Heart left ventricle (tissue), 16 donors: ENCODE measurements around the gene CCDC88B. TPM values are rescaled to one million over a fixed set of nuclear protein-coding genes. Genes with fewer than 3 reads are reported as not detected.
A peak's percentile ranks its signal among the peaks of the same experiment; 100 is the strongest.

Experiments
- ATAC-seq, 4 donors: fragments of 200-7000 bp; cut with Tn5 transposase; one replicate each; pipeline ENCODE4 v1.9.1; 2020 to 2022; ENCODE audit warnings: moderate library complexity in 4 of 4, mild to moderate bottlenecking in 3 of 4, moderate number of reproducible peaks in 1 of 4
- DNase-seq, 5 donors: peaks; one replicate each; pipeline ENCODE4 v3.0.0-alpha.2; 2020
- H3K27ac ChIP-seq, 12 donors: fragments of 200-600 bp; sonication (generic) in 4 of 12; one replicate each; pipeline versions ENCODE4 v1.5.0 to v1.8.0; 2016 to 2022; ENCODE audit warnings: mild to moderate bottlenecking in 2 of 12
- H3K27me3 ChIP-seq, 9 donors: fragments of 200-600 bp; sonication (generic) in 2 of 9; one replicate each; pipeline versions ENCODE4 v1.5.1 to v1.8.0; 2016 to 2022; ENCODE audit warnings: mild to moderate bottlenecking in 3 of 9
- H3K36me3 ChIP-seq, 9 donors: fragments of 200-600 bp; sonication (generic) in 2 of 9; one replicate each; pipeline versions ENCODE4 v1.5.0 to v1.8.0; 2018 to 2022; ENCODE audit warnings: mild to moderate bottlenecking in 2 of 9
- H3K4me1 ChIP-seq, 12 donors: fragments of 200-600 bp; sonication (generic) in 4 of 12; one replicate each; pipeline versions ENCODE4 v1.5.0 to v1.8.0; 2016 to 2022; ENCODE audit warnings: mild to moderate bottlenecking in 3 of 12
- H3K4me3 ChIP-seq, 12 donors: fragments of 200-600 bp; sonication (generic) in 4 of 12; one replicate each; pipeline versions ENCODE4 v1.5.0 to v1.8.0; 2017 to 2022; ENCODE audit warnings: mild to moderate bottlenecking in 9 of 12, moderate library complexity in 4 of 12
- H3K9me3 ChIP-seq, 12 donors: fragments of 200-600 bp; sonication (generic) in 4 of 12; one replicate each; pipeline versions ENCODE4 v1.5.0 to v1.8.0; 2016 to 2022; ENCODE audit warnings: mild to moderate bottlenecking in 1 of 12
- CTCF ChIP-seq, 12 donors: fragments of 200-600 bp; sonication (generic) in 4 of 12; IDR thresholded peaks; one replicate each; pipeline versions ENCODE4 v1.5.0 to v1.8.0; 2018 to 2022; ENCODE audit warnings: antibody characterized with exemption in 12 of 12, mild to moderate bottlenecking in 5 of 12
- POLR2A ChIP-seq, 2 donors: fragments of 450-650 bp; IDR thresholded peaks; one replicate each; pipeline ENCODE4 v1.6.1; 2017; ENCODE audit warnings: antibody characterized with exemption in 2 of 2, mild to moderate bottlenecking in 2 of 2, moderate library complexity in 2 of 2
- WGBS, 4 donors: extraction: QIAGEN DNeasy Blood & Tissue Kit in 2 of 4; methylation state at CpG; one replicate each; pipeline versions ENCODE4 v1.1.5 to v1.1.7; 2013 to 2018; 5-methylcytosine and 5-hydroxymethylcytosine counted together
- intact Hi-C, 10 donors: fragments of 100-400 bp; cut with DNase I; formaldehyde crosslinking; loops; one replicate each; pipeline versions ENCODE4 v1.11.1 to v1.14.2; 2022
- polyA plus RNA-seq, 2 donors: library from polyadenylated mRNA; stranded (reverse); fragments of 200-250 nt; gene quantifications; one replicate each; pipeline ENCODE4 v1.2.3, GENCODE V29; 2013
- total RNA-seq, 9 donors: library from RNA; depleted of rRNA in 2 of 9; stranded (reverse); fragments of >200 nt in 2 of 9; fragmentation: NEBNext Ultra II Directional in 3 of 9; extraction: Animal tissue kit (Norgen Biotek cat#: 25700) in 3 of 9; gene quantifications; one replicate each; pipeline versions ENCODE4 v1.1.0 to v1.2.4, GENCODE V29; 2016 to 2023
- donor health status: ischemic (EF 13 %, LVEDD 7.1; RV severe dilation, severe dysfunction).
- donor health status: healthy with polysubstance abuse.
- donor health status: DM: no; HTN: yes; CAD: no.
- donor health status: DM: no; HTN: no; CAD: no.
- donor health status: ischemic (EF 25% LVEDD 6.9; RV normal size, moderate dysfunction).
- donor health status: ischemic (EF 25% LVEDD 5.7; RV mildly dilated, moderate dysfunction).
- donor health status: healthy.
- donor health status: DM: yes; HTN: yes; CAD: no.
- donor health status: ischemic (EF 35%, LVEDD 5.7; RV mildly dilated, moderate dysfunction).
- donor health status: nonischemic (EF 11% LVEDD 7.7; RV severe dilation, severe dysfunction).
- donor health status: DM: yes; HTN: yes; CAD: no.
- donor health status: PGD.
- donor health status: ischemic (EF 29% LVEDD 5.4; RV normal size, mild dysfunction).
- donor health status: nonischemic (EF 23%, LVEDD 6.1; RV moderate dilation, normal function).

Gene CCDC88B
- total and polyA plus RNA-seq, 11 donors, result 4.1 to 24.0 (median 8.1) TPM

DNA sequence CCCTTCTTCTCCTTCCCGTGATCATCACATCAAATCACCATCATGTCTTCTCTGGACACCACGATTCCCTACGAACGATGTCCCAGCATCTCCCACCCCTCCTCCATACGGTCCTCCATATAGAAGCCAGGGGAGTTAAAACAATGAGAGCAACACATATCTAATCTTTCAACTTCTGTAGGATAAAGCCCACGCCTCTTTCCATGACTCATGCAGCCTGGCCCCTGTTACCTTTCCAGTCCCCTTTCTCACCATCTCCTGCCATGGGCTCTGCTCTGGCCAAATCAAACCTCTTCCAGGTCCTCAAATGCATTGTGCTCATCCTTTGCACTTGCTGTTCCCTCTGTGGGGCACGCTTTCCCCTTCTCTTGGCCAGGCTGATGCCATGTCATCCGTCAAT, 42.6 kb downstream of the CCDC88B start:
- H3K27ac ChIP-seq, result no peak overlapping the region
- H3K27me3 ChIP-seq, result no peaks in the 10 kb centered on the region
- H3K9me3 ChIP-seq, result no peaks in the 10 kb centered on the region
- 57 to 73% (median 69%) methylated on average over 8 of the region's 8 CpGs for WGBS, 4 donors
- ATAC-seq, result no peak
- peaks cover 0 to 32% (median 12%) of the 10 kb centered on the region in 12 donors for H3K4me1 ChIP-seq
- no peak for DNase-seq
- no peak for TF ChIP-seq CTCF (IDR thresholded peaks at IDR 0.05)
- TF ChIP-seq POLR2A (IDR thresholded peaks at IDR 0.05), result no peak
- no peaks in the 10 kb centered on the region for H3K36me3 ChIP-seq
- no peak overlapping the region for H3K4me3 ChIP-seq
- intact Hi-C loops, result no loop called here

DNA sequence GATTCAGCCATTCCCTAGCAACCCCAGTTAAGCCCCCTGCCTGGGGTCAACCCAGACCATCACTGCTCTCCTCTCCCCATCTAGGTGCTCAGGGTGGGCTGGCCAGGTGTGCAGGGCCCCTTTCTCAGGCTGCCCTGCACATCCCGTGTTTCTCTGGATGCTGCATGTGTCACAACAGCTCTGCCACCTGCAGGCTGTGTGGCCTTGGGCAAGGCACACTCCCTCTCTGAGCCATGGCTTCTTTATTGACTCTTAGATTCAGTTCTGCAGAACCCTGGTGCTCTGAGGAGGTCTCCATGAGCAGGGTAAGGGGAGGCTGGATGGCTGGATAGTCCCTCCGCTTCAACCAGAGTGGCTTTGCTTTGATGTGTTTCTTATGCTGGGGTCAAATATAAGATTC, 43.6 kb downstream of the CCDC88B start:
- Histone ChIP-seq H3K4me1 (peaks cover 0 to 27% (median 8%) of the 10 kb centered on the region in 12 donors), H3K4me3 (no peak overlapping the region), H3K27ac (no peak overlapping the region), H3K9me3 (no peaks in the 10 kb centered on the region), H3K36me3 (no peaks in the 10 kb centered on the region), H3K27me3 (no peaks in the 10 kb centered on the region)
- DNase-seq (no peak), ATAC-seq (no peak)
- intact Hi-C loops, result no loop called here
- TF ChIP-seq POLR2A (IDR thresholded peaks at IDR 0.05) (no peak), CTCF (IDR thresholded peaks at IDR 0.05) (no peak)
- WGBS, 4 donors, result 47 to 100% (median 70%) methylated on average over 1 to 2 of the region's 2 CpGs

DNA sequence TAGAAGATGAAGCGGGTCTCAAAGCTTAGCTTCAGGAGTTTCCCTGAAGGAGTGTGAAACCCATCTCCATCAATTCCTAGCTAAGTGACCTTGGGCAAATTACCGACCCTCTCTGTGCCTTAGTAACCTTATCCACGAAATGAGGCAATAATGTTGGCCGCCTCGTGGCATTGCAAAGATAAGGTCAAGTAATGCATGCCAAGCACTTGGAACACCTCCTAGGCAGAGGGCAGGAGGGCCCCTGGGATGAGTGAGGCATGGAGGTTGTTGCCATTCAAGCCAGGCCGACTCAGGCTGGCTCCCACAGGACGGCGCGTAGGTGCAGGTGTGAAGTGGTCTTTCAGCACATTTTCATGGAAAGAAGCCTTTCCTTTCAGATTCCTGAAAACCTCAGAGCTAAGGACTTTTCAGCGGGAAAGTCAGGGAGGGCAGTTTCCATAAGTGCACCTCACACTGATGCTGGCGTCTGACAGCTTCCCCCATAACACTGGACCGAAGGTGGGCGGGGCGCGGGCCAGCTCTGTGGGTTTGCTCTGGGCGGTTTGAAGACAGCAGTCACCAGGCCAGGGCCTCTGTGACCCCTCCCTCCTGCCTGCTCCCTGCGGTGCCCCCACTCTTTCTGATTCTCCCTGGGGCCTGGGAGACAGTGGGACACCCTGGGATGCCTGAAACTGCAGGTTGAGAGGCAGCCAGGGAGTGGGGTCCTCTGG, 44.2 kb downstream of the CCDC88B start:
- ATAC-seq, result peak in 3 of 4 donors; percentile 36 to 75 (median 63)
- intact Hi-C loops, result no loop called here
- no peak for TF ChIP-seq POLR2A (IDR thresholded peaks at IDR 0.05)
- no peaks in the 10 kb centered on the region for H3K9me3 ChIP-seq
- no peaks in the 10 kb centered on the region for H3K36me3 ChIP-seq
- H3K4me1 ChIP-seq, result peaks cover 0 to 22% (median 6%) of the 10 kb centered on the region in 12 donors
- no peaks in the 10 kb centered on the region for H3K27me3 ChIP-seq
- 61 to 64% (median 63%) methylated on average over 17 of the region's 17 CpGs for WGBS, 4 donors
- no peak overlapping the region for H3K27ac ChIP-seq
- no peak overlapping the region for H3K4me3 ChIP-seq
- DNase-seq, result peak in 2 of 5 donors; percentile 58 to 68

- DNase-seq (no peak), ATAC-seq (peak in 3 of 4 donors; percentile 26 to 47 (median 43))
- Histone ChIP-seq H3K27me3 (no peaks in the 10 kb centered on the region), H3K4me3 (no peak overlapping the region), H3K9me3 (no peaks in the 10 kb centered on the region), H3K36me3 (no peaks in the 10 kb centered on the region), H3K4me1 (peaks cover 0 to 22% (median 6%) of the 10 kb centered on the region in 12 donors), H3K27ac (no peak overlapping the region)
- TF ChIP-seq POLR2A (IDR thresholded peaks at IDR 0.05) (no peak), CTCF (IDR thresholded peaks at IDR 0.05) (no peak)
- intact Hi-C loops, result loop anchor here in 1 of 10 donors (5.0 kb wide), 1 partner anchor 267 kb away; no protein-coding TSS in a partner anchor
- WGBS, 4 donors, result 50 to 66% (median 61%) methylated on average over 14 to 15 of the region's 15 CpGs
Observed at GRCh38 chr11:64384981-64385944, 45.3 kb downstream of the CCDC88B start.
